Activated CD4-positive, alpha-beta T cell treated with anti-CD3 and anti-CD28 coated beads, Interleukin-2, amount 50 U/mL, for 24 hours (primary cell): ENCODE data around the gene KCNIP3.

Experiments
- DNase-seq, 2 donors: peaks; one replicate each; pipeline ENCODE4 v3.0.0-alpha.2; 2020; ENCODE audit warnings: low read depth in 1 of 2, low spot score in 1 of 2

The KCNIP3 gene

DNA sequence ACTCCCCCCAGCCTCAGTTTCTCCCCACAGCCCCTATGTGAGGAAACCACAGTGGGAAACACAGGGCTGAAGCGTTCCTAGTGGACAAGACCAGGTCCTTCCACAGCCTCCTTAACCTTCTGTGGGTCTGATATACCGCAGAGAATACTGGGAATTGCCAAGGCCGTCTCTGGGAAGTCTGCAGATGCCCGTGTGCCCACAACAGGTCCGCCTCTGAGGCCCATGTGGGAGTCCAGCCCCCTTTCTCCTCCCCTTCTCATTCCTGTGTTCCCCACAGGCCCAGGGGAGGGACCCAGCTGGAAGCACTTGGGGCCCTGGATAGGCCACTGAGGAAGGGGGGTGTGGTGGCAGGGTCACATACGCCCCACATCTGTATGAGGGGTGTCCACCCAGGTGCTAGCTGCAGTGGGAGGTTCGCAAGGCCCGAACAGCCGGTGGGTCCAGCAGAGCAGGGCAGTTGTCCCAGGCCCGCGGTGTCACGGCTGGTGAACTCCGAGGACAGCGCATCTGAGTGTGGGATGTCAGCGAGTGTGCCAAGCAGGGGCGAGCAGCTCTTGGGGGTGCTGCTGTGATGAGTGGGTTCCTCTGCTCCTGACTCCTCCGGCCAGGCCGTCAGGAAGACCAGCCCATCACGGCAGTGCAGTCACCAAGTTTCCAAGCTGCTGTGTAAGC is 2.4 kb upstream of the KCNIP3 start:
- no peak for DNase-seq

DNA sequence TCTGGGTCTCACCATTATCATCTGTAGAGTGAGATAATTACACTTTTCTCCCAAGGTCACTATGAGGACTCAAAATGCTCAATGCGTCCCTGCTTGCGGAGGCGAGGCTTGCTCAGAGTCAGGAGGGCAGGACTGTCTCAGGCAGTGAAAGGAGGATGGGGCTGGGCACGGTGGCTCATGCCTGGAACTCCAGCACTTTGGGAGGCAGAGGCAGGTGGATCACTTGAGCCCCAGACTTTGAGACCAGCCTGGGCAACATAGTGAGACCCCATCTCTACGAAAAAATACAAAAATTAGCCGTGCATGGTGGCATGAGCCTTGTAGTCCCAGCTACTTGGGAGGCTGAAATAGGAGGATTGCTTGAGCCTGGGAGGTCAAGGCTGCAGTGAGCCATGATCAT is 1.8 kb upstream of the KCNIP3 start:
- no peak for DNase-seq

DNA sequence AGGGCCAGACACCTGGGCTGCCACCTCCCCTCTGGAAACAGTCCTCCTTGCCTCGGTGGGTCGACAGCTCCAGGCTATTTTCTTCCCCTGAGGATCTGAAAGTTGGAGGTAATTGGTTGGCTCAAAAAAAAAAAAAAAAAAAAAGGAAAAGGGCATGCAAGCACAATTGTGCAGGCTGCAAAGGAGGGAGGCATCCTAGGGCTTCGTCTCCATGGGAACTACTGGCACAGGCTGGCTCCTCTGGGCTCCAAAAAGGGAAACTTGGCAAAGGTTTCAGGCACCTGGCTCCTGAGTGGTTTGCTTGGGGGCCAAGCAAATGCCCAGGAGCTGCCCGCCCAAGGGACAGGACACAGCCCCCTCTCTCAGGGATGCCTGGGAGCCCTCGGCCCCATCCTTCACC is 1.1 kb upstream of the KCNIP3 start:
- no peak for DNase-seq

DNA sequence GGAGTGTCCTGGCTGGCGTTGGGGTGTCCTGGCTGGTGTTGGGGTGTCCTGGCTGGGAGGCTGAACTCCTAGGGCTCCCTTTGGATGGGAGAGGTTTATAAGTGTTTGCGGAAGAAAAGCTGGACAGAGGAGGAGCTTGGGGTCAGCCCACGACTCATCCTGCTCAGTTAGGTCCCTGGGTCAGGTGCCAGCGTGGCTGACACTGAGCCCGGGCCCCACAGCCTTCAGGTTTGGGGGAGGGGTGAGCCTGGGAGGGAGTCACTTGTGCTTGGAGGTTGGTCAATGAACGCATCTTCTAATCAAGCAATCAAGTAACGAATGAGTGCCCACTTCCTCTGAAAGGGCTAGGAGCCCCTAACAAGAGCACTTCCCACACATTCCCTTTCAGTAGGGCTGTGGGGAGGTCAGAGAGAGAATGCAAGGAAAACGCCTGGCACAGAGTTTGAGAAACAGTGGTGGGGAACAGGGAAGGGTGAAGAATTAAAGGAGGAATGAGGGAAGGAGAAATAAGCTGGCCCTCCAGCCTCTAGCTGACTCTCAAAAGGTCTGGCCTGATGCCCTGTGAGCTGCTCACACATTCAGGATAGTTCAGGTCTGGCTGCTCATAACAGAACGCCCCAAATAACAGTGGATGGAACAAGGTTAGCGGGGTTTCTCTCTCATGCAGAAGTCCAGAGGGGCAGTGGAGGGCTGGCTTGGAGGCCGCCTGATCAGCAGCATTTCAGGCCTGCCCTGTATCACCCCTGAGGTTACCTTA is 670 bp downstream of the KCNIP3 start:
- DNase-seq, result no peak

DNA sequence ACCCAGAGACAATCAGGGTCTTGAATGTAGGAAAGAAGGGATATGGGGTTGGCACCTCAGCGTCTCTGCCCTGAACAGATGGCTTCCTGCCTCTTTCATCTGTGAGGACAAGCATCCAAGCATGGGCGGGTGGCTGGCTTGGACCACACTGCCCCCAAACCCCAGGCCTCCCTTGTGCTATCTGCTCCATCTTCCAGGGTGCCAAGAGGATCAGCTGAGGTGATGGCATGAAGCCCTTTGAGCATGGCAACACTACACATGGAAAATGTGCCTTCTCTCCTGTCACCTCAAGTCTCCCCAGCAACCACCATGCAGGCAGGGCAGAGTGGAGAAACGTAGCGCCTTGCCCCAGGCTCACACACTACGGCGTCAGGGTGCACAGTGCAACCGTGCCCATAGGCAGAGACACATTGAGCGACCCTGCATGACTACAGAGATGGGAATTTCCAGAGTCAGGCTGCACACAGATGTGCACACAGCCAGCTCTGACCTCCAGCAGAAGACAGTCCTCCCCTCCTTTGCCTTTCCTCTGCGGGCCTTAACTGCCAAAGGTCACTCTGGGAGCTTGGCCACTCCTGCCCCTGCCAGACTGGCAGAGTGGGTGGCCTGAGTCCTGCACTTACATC is 1.5 kb downstream of the KCNIP3 start:
- DNase-seq, result no peak

DNA sequence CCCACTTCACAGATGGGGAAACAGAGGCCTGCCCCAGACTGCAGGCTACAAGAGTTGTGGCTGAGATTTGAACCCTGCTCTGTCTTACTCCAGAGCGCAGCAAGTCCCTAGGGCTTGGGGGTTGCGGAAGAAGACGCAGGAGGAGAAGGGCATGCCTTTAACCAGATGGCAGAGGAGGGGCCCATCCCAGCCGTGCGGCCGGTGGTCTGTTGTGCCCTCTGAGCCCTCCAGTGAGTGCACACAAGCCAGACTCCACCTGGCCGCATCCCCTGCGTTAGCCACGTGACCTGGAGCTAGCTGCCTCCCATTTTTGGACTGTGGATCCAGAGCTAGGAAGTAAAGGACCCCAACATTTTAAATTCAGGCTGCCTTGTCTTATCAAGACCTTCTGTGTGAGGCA is 2.8 kb downstream of the KCNIP3 start:
- DNase-seq, result no peak

DNA sequence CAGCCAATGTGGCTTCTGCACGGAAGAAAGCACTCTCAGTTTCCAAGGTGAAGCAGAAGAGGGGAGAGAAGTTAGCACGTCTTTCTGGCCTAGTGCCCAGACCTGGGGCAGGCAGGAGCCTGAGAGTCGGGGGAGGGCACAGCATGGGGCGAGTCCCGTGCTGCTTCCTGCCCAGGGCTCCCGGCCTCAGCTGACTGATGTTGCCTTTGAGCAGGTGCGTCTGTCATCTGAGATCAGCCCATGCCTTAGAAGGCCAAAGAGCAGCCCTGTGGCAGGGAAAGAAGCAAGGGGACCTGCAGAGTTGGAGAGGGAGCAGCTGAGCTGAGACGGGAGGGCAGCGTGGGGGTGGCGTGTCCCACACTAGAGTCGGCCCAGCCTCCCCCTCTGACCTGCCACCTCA is 3.3 kb downstream of the KCNIP3 start:
- DNase-seq, result no peak

DNA sequence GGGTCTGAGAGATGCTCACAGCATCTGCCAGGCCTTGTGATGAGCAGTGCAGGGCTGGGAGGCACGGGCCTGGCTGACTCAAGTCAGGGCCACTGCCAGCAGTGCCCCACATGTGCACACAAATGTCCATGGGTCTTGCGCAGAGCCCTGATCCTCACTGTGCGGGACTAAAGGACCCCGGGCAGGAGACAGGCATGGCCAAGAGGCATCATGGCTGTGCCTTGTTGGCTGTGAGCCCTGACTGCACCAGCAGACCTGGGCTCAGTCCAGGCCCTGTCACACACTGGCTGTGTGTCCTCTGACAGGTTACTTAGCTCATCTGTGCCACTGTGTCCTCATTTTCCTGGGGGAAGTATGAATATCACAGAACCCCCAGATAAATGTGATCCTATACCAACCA is 4.0 kb downstream of the KCNIP3 start:
- DNase-seq, result no peak

DNA sequence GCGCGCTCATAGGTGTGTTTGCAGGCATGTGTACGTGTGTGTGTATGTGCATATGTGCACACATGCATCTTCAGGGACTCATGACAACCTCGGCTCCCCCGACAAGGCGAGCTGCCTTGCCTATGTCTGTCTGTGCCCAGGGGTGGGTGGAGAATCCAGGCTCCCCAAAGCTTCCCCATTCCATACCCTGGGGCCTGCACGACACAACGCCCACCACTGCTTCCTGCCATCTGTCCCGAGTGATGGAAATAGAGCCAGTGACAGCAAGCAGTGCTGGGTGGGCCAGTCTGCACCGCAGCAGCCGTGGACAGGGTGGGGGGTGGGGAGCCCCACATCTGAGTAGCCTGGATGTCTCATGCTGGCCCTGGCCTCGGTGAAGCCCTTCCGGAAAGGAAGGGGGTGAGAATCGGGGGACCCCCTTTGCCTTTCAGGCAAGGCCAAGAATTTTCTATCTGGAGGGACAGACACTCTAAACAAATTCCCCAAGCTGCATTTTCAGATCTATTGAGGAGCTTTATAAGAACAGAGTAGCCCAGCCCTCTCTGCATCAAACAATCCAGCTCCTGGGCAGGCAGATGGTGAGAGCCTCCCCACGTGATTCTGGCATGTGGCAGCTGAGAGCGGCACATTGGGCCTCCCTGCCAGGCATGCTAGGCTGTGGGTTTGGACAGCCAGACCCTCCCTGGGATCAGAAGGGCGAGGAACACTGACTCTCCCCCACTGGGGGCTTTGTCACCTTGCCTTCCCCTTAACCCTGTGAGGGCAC is 4.9 kb downstream of the KCNIP3 start:
- DNase-seq, result no peak

DNA sequence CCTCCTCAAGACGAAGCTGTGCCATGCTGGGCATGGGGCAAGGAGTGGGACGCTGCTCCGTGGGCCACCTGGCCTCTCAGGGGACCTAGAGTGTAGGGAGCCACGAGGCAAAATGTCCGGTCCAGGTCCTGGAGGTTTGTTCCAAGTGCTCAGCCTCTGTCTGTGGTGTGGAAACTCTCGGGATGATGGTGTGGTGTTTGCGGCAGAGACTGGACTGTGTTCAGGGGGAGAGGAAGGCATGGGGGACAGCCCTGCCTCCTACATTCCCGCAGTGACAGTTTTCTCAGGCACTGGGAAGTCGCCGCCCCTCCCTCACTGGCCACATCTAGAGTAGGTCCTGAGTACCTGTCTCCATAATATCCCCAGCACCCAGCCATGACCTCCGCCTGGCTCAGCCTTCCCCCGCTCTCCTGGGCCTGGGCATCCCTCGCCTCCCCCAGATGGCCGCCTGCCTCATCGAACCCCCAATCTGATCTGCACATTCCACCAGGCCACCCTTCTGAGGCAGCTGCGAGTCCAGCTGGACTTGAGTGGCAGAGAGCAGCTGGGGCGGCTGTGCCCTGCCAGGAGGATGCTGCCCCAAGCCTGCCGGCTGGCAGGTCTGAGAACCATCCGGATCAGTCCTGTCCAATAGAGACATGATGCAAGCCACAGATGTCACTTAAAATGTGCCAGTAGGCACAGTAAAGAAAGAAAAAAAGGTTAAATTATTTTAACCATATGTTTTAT is 6.2 kb downstream of the KCNIP3 start:
- DNase-seq, result no peak

DNA sequence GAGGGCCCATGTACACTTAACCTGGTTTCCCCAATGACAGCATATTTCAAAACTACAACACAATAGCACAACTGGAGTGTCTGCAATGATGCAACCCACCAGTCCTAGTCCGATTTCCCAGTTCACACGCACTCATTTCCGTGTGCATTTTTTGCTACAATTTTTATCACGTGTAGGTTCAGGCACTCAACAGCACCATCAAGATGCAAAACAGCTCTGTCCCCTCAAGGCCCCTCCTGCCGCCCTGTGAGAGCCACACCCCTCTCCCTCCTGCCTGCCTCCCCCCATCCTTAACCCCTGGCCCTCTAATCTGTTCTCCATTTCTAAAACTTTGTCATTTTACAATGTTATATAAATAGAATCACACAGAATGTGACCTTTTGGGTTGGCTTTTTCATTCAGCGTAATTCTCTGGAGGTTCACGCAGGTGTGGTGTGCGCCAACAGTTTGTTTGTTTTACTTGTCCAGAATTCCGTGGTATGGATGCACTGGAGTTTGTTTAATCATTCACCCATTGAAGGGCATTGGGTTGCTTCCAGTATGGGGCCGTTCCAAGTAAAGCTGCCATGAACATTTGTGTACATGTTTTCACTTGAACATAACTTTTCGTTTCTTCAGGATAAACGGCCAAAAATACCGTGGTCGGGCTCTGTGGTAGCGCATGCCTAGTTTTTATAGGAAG is 8.4 kb downstream of the KCNIP3 start:
- DNase-seq, result no peak

DNA sequence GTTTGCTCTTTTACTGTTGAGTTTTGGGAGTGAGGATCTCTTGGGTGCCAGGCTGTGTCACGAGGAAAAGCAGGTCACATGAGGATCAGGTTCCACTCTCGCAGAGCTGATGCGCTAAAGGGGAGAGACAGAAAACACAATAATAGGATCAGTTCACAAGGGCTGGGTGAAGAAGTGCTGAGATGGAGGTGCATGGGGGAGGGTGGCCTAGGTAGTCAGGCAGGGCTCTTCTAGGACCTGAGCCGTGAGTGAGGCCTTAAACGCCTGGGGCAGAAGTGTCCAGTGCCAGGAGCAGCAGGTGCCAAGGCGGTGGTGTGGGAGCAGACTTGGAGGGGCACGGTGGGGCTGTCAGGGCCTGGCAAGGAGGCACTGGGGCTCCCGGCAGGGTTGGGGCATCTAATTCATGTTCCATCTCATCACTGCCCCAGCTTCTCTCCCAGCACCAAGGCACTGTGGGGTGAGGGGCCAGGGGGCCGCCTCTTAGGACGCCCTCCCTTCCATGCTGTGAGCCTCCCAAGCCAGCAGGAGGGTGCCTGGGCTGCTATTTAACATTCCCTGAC is 9.3 kb downstream of the KCNIP3 start:
- no peak for DNase-seq

DNA sequence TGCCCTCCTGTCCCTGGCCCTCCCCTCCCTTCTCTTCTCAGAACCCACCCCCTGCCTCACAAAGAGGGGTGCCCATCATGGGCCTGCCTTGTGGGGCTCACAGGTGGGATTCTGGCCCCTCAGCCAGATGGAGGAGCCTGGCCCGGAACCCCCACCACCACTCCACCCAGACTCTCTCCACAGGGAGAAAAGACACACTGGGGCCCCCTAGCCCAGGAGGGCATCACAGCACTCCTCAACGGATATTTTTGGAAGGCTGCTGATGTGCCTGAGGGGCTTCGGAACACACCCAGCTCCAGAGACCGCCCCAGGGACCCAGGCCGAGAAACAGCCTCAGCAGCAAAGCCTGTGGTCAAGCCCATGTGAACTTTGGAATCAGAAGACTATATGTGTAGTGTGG is 9.9 kb downstream of the KCNIP3 start:
- DNase-seq, result no peak

DNA sequence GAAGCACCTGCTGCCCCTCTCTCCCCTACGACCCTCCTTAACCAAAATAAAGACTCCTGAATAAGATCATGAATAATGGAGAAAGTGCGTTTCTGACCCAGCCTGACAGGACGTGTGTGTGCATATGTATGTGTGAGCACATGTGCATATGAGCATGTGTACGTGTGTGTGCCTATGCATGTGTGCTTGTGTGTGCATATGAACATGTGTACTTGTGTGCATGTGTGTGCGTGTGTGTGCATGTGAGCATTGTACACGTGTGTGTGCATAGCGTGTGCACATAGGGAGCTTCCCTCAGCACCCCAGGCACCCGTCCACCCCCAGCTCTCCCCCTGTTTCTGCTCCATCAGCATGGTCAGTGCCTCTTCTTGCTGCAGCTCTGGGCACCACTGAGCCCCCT is 10.7 kb downstream of the KCNIP3 start:
- no peak for DNase-seq

DNA sequence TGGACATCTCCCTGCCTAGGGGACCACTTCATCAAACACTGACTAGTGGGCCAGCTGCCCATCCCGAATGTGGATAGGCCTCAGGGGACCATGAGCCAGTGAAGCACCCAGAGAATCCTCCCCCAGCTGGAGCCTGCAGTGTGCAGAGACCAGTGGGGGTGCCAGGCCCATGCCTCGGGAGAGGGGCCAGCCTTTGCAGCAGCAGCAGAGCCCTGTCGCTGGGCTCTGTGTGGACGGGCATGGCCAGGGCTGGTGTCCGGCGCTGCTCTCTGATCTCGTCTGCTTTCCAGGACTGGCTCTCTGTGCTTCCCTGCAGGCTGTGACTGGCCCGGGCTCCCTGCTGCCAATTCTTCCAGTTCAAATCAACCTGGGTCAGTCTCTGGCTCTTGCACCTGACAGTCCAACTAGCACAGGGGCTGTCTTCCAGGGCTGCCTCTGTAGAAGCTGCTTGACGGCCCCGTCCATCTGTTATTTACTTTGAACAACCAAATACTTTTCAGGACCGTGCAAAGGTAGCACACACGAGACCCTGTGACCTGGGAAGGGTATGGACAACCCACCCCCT is 11.4 kb downstream of the KCNIP3 start:
- no peak for DNase-seq

DNA sequence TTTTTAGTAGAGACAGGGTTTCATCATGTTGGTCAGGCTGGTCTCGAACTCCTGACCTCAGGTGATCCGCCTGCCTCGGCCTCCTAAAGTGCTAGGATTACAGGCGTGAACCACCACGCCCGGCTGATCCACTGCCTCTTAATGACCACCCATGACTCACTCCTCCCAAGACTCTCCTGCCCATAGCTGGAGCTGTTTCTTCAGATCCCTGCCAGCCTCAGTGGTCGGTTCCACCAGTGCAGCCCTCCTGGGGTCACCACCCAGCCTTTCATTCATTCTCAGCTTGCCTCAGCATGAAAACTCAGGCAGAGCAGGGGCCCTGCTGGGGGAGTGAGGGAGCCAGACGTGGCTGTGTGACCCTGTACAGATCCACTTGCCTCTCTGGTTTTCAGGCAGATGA is 12.5 kb downstream of the KCNIP3 start:
- no peak for DNase-seq

DNA sequence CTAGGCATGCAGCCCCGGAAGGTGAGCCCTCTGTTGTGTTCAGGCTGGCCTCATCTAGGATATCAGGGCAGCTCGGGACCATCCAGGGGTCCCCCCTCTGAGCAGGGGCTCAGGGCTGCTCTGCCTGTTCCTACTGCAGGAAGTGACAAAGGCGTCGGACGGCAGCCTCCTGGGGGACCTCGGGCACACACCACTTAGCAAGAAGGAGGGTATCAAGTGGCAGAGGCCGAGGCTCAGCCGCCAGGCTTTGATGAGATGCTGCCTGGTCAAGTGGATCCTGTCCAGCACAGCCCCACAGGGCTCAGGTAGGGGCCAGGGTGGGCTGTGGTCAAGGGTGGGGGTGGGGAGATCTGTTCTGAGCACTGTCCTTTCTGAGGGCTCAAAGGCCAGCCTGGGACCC is 13.1 kb downstream of the KCNIP3 start:
- DNase-seq, result no peak

DNA sequence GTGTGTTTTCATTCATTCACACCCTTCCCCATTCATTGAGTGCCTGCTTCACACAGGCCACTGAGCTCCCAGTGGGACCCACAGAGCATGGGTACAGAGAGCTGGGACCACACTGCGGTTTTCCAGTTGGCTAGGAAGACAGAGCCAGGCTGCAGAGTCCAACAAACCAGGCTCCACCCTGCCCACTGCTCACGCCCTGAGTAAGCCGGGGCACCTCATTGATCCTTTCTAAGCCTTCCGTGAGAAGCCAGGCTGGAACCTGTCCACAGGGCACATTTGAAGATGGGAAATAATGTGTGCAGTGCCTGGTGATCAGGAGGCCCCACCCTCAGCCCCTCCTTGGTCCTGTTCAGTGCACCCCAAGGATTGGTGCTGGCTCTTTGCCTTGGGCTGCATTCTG is 13.5 kb downstream of the KCNIP3 start:
- no peak for DNase-seq

DNA sequence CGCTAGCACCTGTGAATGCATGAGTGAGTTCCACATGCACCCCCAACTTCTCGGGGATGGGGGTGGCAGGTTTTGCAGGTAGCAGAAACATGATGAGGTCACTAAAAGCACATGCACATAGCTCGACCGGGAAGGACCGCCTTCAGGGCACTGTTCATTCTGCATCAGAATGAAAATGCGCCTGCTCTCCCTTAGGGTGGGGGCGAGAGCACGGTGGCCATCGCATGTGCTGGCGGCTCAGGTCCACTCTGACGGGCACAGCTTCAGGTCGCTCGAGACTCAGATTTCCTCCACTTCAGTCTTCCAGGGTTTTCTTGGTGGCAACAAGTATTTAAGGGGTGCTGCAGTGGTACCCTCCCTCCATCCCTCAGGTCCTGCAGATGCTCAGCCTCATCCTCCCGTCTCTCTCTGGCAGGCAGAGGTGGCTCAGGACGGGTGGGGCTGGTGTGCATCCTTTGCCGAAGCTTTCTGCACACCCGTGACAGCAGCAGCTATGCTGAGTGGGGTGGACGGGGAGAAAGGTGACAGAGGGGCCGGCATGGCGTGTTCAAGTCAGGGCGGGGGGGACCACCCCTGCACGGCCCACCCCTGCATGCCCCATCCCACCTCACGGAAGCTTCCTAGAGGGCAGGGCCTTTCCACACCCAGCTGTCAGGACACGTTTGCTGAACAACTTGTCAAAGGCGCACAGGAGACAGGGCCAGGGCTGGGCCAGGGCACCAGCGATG is 14.8 kb downstream of the KCNIP3 start:
- no peak for DNase-seq
